HepG2 (cell line): ENCODE measurements around the gene HMCN2.

ENCODE experiments used
- ATF6 ChIP-seq: sonication (generic); formaldehyde crosslinking; conservative IDR thresholded peaks from 2 replicates; pipeline ENCODE4 v1.4.0; 2020; ENCODE audit warnings: missing genetic modification reagents
- EZH2 ChIP-seq: conservative IDR thresholded peaks from 2 replicates; pipeline ENCODE4 v1.6.1; 2012; ENCODE audit warnings: mild to moderate bottlenecking, low read depth, low read length, moderate library complexity
- HCFC1 ChIP-seq: fragments of 150-350 bp; IDR thresholded peaks from 2 replicates; pipeline ENCODE4 v1.6.1; 2014; ENCODE audit warnings: low read depth, low read length
- KDM1A ChIP-seq: IDR thresholded peaks from 2 replicates; pipeline ENCODE4 v1.6.1; 2016; ENCODE audit warnings: missing compliant biosample characterization
- KDM3A ChIP-seq: IDR thresholded peaks from 2 replicates; pipeline ENCODE4 v1.6.1; 2018; ENCODE audit warnings: low read depth, missing compliant biosample characterization
- NFAT5 ChIP-seq: sonication (generic); formaldehyde crosslinking; IDR thresholded peaks from 2 replicates; pipeline ENCODE4 v1.4.0; 2020; ENCODE audit warnings: missing genetic modification reagents
- NFIC ChIP-seq: IDR thresholded peaks from 2 replicates; pipeline ENCODE4 v1.6.1; 2012; ENCODE audit warnings: mild to moderate bottlenecking, low read length, inconsistent platforms
- SIN3A ChIP-seq: IDR thresholded peaks from 2 replicates; pipeline ENCODE4 v1.6.1; 2011; ENCODE audit warnings: low read depth, mild to moderate bottlenecking, control low read depth, low read length, borderline replicate concordance
- TAF1 ChIP-seq: sonication (generic); formaldehyde crosslinking; IDR thresholded peaks from 2 replicates; pipeline ENCODE4 v1.4.0; 2020; ENCODE audit warnings: missing genetic modification reagents
- ZBTB7A ChIP-seq: sonication (generic); formaldehyde crosslinking; IDR thresholded peaks from 2 replicates; pipeline ENCODE4 v1.8.0; 2022; ENCODE audit warnings: mild to moderate bottlenecking, missing genetic modification reagents
- ZNF274 ChIP-seq: sonication (generic); formaldehyde crosslinking; IDR thresholded peaks from 2 replicates; pipeline ENCODE4 v1.5.1; 2020; ENCODE audit warnings: mild to moderate bottlenecking, missing genetic modification reagents
- ZNF318 ChIP-seq: sonication (generic); formaldehyde crosslinking; IDR thresholded peaks from 2 replicates; pipeline ENCODE4 v1.4.0; 2020; ENCODE audit warnings: mild to moderate bottlenecking, missing genetic modification reagents
- ZSCAN30 ChIP-seq: sonication (generic); formaldehyde crosslinking; IDR thresholded peaks from 2 replicates; pipeline ENCODE4 v1.5.0; 2020; ENCODE audit warnings: mild to moderate bottlenecking, missing genetic modification reagents

DNA sequence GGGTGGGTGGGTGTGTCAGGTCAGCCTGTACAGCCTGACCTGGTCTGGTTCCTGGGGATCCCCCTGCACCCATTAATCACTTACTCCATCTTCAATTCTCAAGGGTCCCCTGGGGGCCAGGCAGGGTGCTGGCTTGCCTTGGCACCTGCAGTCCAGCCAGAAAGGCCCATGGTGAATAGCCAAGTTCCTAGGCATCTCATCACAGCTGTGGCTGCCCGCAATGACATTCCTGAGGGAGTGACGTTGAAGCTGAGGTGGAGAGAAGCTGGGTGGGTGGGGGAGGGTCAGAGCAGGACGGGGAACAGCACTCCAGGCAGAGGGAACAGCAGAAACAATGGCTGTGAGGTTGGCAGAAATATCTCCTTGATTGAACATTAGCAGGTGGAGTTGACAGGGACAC lies 10.6 kb downstream of the HMCN2 start:
- no peak for TF ChIP-seq NFIC
- TF ChIP-seq KDM3A (CRISPR knock-in tag), result no peak
- TF ChIP-seq ATF6 (CRISPR knock-in tag), result no peak
- TF ChIP-seq ZSCAN30, result no peak
- TF ChIP-seq HCFC1, result no peak
- TF ChIP-seq TAF1, result no peak
- TF ChIP-seq KDM1A (CRISPR knock-in tag), result no peak
- TF ChIP-seq EZH2, result no peak
- no peak for TF ChIP-seq NFAT5
- no peak for TF ChIP-seq ZBTB7A (CRISPR knock-in tag)
- TF ChIP-seq ZNF318 (CRISPR knock-in tag), result no peak
- no peak for TF ChIP-seq ZNF274 (CRISPR knock-in tag)
- no peak for TF ChIP-seq SIN3A
